Endothelial cell of umbilical vein (primary cell): ENCODE data around the gene M1AP. TPM values are rescaled to one million over a fixed set of nuclear protein-coding genes. Genes with fewer than 3 reads are reported as not detected.

Experiments
- BruUV-seq: library from RNA; stranded (reverse); fragments of 400-500 nt; replicated peaks from 2 replicates; lab custom pipeline; 2021; lab: Mats Ljungman, UMichigan
- CTCF ChIA-PET: fragments of 300-600, 350-600 bp; sonication (Branson Sonifier 250); formaldehyde crosslinking; loops from one replicate; lab custom pipeline; 2021; ENCODE audit warnings: antibody characterized with exemption, inconsistent platforms; lab: Charles Lee
- POLR2A ChIA-PET: fragments of 300-600, 350-600 bp; sonication (Branson Sonifier 250); formaldehyde crosslinking; loops from one replicate; lab custom pipeline; 2021; ENCODE audit warnings: antibody characterized with exemption, inconsistent platforms; lab: Charles Lee
- DNase-seq: peaks from one replicate; pipeline ENCODE4 v3.0.0-alpha.2; 2011; ENCODE audit warnings: low read depth, low spot score
- FAIRE-seq: peaks from 2 replicates; lab custom pipeline; 2011; peaks lifted over from hg19 to GRCh38; lab: Jason Lieb, UNC
- H2AFZ ChIP-seq: 2 replicates; pipeline ENCODE4 v1.6.0; 2012; ENCODE audit warnings: low read depth, low read length, control low read depth, inconsistent platforms
- H3K27ac ChIP-seq: 2 replicates; pipeline ENCODE4 v1.5.1; 2011; ENCODE audit warnings: low read depth, mild to moderate bottlenecking, control low read depth, low read length, moderate library complexity; ENCODE audit not compliant: insufficient read depth
- H3K27me3 ChIP-seq, 2 experiments: 2 replicates each; pipeline versions ENCODE4 v1.6.0 to v1.6.1; 2011; ENCODE audit warnings: low read length in 2 of 2, mixed read lengths in 1 of 2; ENCODE audit not compliant: control insufficient read depth in 2 of 2, insufficient read depth in 2 of 2
- H3K36me3 ChIP-seq, 2 experiments: 2 replicates in 1 of 2; 3 replicates in 1 of 2; pipeline ENCODE4 v1.5.1; 2011; ENCODE audit warnings: low read length in 2 of 2, mild to moderate bottlenecking in 1 of 2, moderate library complexity in 1 of 2; ENCODE audit not compliant: control insufficient read depth in 2 of 2, insufficient read depth in 2 of 2; ENCODE audit errors: extremely low read depth in 1 of 2
- H3K4me1 ChIP-seq: 3 replicates; pipeline ENCODE4 v1.5.1; 2011; ENCODE audit warnings: mild to moderate bottlenecking, low read length; ENCODE audit not compliant: control insufficient read depth, insufficient read depth; ENCODE audit errors: extremely low read depth
- H3K4me2 ChIP-seq: 2 replicates; pipeline ENCODE4 v1.6.1; 2011; ENCODE audit warnings: low read length, control low read depth, mixed read lengths; ENCODE audit not compliant: insufficient read depth
- H3K4me3 ChIP-seq, 3 experiments: fragments of 200-600 bp in 1 of 3; sonication (generic), shearing (Covaris generic) in 1 of 3; replicated peaks in 1 of 3; 2 replicates each; pipeline ENCODE4 v1.5.1; 2011 to 2016; ENCODE audit warnings: control low read depth in 3 of 3, low read length in 3 of 3, mild to moderate bottlenecking in 2 of 3, inconsistent platforms in 1 of 3, low read depth in 1 of 3, moderate library complexity in 1 of 3; ENCODE audit not compliant: insufficient read depth in 1 of 3
- H3K79me2 ChIP-seq: 2 replicates; pipeline ENCODE4 v1.6.0; 2012; ENCODE audit warnings: low read length, inconsistent platforms; ENCODE audit not compliant: control insufficient read depth, insufficient read depth
- H3K9ac ChIP-seq: replicated peaks from 2 replicates; pipeline ENCODE3; 2011; ENCODE audit warnings: low read length, control low read depth; ENCODE audit not compliant: insufficient read depth; ENCODE audit errors: extremely low read depth
- H3K9me1 ChIP-seq: replicated peaks from 3 replicates; pipeline ENCODE4 v1.6.0; 2011; ENCODE audit warnings: mild to moderate bottlenecking, low read length; ENCODE audit not compliant: control insufficient read depth, insufficient read depth; ENCODE audit errors: extremely low read depth
- H3K9me3 ChIP-seq: replicated peaks from 2 replicates; pipeline ENCODE4 v1.5.1; 2012; ENCODE audit warnings: low read length, inconsistent platforms; ENCODE audit not compliant: control insufficient read depth, insufficient read depth
- H4K20me1 ChIP-seq: replicated peaks from 2 replicates; pipeline ENCODE3; 2011; ENCODE audit warnings: mild to moderate bottlenecking, low read length; ENCODE audit not compliant: control insufficient read depth, insufficient read depth; ENCODE audit errors: extremely low read depth
- EZH2 ChIP-seq: IDR thresholded peaks from 2 replicates; pipeline ENCODE4 v1.6.1; 2012; ENCODE audit warnings: borderline replicate concordance, low read depth, mild to moderate bottlenecking, moderate library complexity, low read length, inconsistent platforms; ENCODE audit not compliant: severe bottlenecking
- FOS ChIP-seq: IDR thresholded peaks from 2 replicates; pipeline ENCODE4 v1.6.1; 2011; ENCODE audit warnings: mild to moderate bottlenecking, low read length, moderate library complexity, borderline replicate concordance; ENCODE audit not compliant: insufficient read depth
- GATA2 ChIP-seq: IDR thresholded peaks from 2 replicates; pipeline ENCODE4 v1.7.0; 2011; ENCODE audit warnings: low read depth, mild to moderate bottlenecking, moderate library complexity, mixed read lengths, low read length; ENCODE audit not compliant: insufficient read length, insufficient read depth
- JUN ChIP-seq: IDR thresholded peaks from 2 replicates; pipeline ENCODE4 v1.6.1; 2011; ENCODE audit warnings: borderline replicate concordance, low read depth; ENCODE audit not compliant: insufficient read length, insufficient read depth
- MYC ChIP-seq: IDR thresholded peaks from one replicate; pipeline ENCODE4 v1.6.1; 2011; ENCODE audit warnings: mild to moderate bottlenecking, low read depth, low read length
- POLR2A ChIP-seq: IDR thresholded peaks from 2 replicates; pipeline ENCODE4 v1.6.1; 2012; ENCODE audit warnings: low read depth, mild to moderate bottlenecking, control low read depth, low read length
- POLR2AphosphoS5 ChIP-seq: IDR thresholded peaks from 2 replicates; pipeline ENCODE4 v1.6.1; 2012; ENCODE audit warnings: low read depth, mild to moderate bottlenecking, control low read depth, low read length, moderate library complexity; ENCODE audit not compliant: insufficient read depth
- dilution Hi-C: fragments of 300-500 bp; cut with MboI; formaldehyde crosslinking; loops from one replicate; pipeline ENCODE4 v1.15.0; 2019; ENCODE audit warnings: low sequenced_read_pairs; ENCODE audit not compliant: extremely low pct_ligation_motif_present
- intact Hi-C: fragments of 100-400 bp; cut with micrococcal nuclease; formaldehyde crosslinking; loops from one replicate; pipeline ENCODE4 v1.10.0; 2022
- polyA plus RNA-seq, 4 experiments: library from polyadenylated mRNA; depleted of rRNA in 3 of 4; stranded (reverse) in 3 of 4; unstranded in 1 of 4; fragments of >200 nt; gene quantifications; 2 replicates each; pipeline versions ENCODE4 v1.2.1 to v1.2.3, GENCODE V29; 2011 to 2012; ENCODE audit warnings: missing spikeins in 1 of 4
- total RNA-seq: library from RNA; stranded (reverse); gene quantifications from 2 replicates; pipeline ENCODE4 v1.2.3, GENCODE V29; 2021
- TF ChIP-seq, protein P1 (sequence below): IDR thresholded peaks from 2 replicates; pipeline ENCODE4 v1.6.1; 2011; ENCODE audit not compliant: insufficient read depth, insufficient read length
- TF ChIP-seq, protein P2 (sequence below), 2 donors: IDR thresholded peaks; 1 replicate in 1 of 2; 2 replicates in 1 of 2; pipeline ENCODE4 v1.5.1; 2011; ENCODE audit warnings: low read length in 2 of 2, mild to moderate bottlenecking in 2 of 2, moderate library complexity in 2 of 2, control low read depth in 1 of 2, inconsistent platforms in 1 of 2, low read depth in 1 of 2; ENCODE audit not compliant: insufficient read depth in 1 of 2; ENCODE audit errors: extremely low read depth in 1 of 2

M1AP gene
- total and polyA plus RNA-seq, 2 donors (not counting 3 experiments of a cell fraction or from before 2014, with no cell fraction given): 0.04 TPM; not detected in 1

- ChIA-PET CTCF (interaction anchor here (3.3 kb wide), 1 partner anchor 12 kb away, joined by 15 read pairs; no protein-coding TSS in a partner anchor), POLR2A (no interaction called here)
- Histone ChIP-seq H3K4me3 (no peak overlapping the region), H3K4me2 (no peak overlapping the region), H3K9ac (no peak overlapping the region), H3K9me3 (no peaks in the 10 kb centered on the region), H3K79me2 (no peaks in the 10 kb centered on the region), H3K4me1 (peaks cover 12% of the 10 kb centered on the region), H3K36me3 (no peaks in the 10 kb centered on the region), H4K20me1 (no peaks in the 10 kb centered on the region), H3K9me1 (no peaks in the 10 kb centered on the region), H3K27ac (no peak overlapping the region), H3K27me3 (peaks cover 15 to 26% of the 10 kb centered on the region in 2 experiments), H2AFZ (no peak overlapping the region)
- intact Hi-C loops: no loop called here
- dilution Hi-C loops: no loop called here
- BruUV-seq: no TSS peak
- FAIRE-seq: no peak
- DNase-seq: no peak
- TF ChIP-seq, protein P1, sequence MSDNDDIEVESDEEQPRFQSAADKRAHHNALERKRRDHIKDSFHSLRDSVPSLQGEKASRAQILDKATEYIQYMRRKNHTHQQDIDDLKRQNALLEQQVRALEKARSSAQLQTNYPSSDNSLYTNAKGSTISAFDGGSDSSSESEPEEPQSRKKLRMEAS: no peak
- no peak for TF ChIP-seq POLR2AphosphoS5
- no peak for TF ChIP-seq POLR2A
- TF ChIP-seq FOS: no peak
- TF ChIP-seq EZH2: no peak
- TF ChIP-seq JUN: no peak
- no peak for TF ChIP-seq GATA2
- TF ChIP-seq, protein P2, sequence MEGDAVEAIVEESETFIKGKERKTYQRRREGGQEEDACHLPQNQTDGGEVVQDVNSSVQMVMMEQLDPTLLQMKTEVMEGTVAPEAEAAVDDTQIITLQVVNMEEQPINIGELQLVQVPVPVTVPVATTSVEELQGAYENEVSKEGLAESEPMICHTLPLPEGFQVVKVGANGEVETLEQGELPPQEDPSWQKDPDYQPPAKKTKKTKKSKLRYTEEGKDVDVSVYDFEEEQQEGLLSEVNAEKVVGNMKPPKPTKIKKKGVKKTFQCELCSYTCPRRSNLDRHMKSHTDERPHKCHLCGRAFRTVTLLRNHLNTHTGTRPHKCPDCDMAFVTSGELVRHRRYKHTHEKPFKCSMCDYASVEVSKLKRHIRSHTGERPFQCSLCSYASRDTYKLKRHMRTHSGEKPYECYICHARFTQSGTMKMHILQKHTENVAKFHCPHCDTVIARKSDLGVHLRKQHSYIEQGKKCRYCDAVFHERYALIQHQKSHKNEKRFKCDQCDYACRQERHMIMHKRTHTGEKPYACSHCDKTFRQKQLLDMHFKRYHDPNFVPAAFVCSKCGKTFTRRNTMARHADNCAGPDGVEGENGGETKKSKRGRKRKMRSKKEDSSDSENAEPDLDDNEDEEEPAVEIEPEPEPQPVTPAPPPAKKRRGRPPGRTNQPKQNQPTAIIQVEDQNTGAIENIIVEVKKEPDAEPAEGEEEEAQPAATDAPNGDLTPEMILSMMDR (IDR thresholded peaks at IDR 0.05; ENCODE audit: extremely low read depth in 1 of 2, insufficient read depth in 1 of 2, low read depth in 1 of 2, low read length in 2 of 2): no peak
- TF ChIP-seq MYC: no peak
These were observed 103.5 kb downstream of the M1AP start for GRCh38 chr2:74544634-74545033.
